Loucy (cell line): ENCODE measurements around the gene PEF1.

Experiments
- H2AFZ ChIP-seq: fragments of 200-600 bp; sonication (generic); 2 replicates; pipeline ENCODE4 v1.6.0; 2016; ENCODE audit warnings: antibody characterized with exemption, mild to moderate bottlenecking, low read length, moderate library complexity
- H3F3A ChIP-seq: fragments of 200-600 bp; 2 replicates; pipeline ENCODE4 v1.6.0; 2016; ENCODE audit warnings: antibody characterized with exemption, low read depth, mild to moderate bottlenecking
- H3K27me3 ChIP-seq: fragments of 200-600 bp; sonication (generic); 2 replicates; pipeline ENCODE4 v1.6.1; 2014; ENCODE audit warnings: low read length, mild to moderate bottlenecking; ENCODE audit not compliant: insufficient read depth, poor library complexity, severe bottlenecking
- H3K36me3 ChIP-seq: fragments of 200-600 bp; sonication (generic); 2 replicates; pipeline ENCODE4 v1.6.1; 2016; ENCODE audit warnings: low read length; ENCODE audit not compliant: insufficient read depth
- H3K4me1 ChIP-seq: fragments of 200-600 bp; sonication (generic); 2 replicates; pipeline ENCODE4 v1.5.1; 2014; ENCODE audit warnings: low read length, mild to moderate bottlenecking; ENCODE audit not compliant: insufficient read depth, poor library complexity, severe bottlenecking
- H3K4me2 ChIP-seq: fragments of 200-600 bp; sonication (generic); 2 replicates; pipeline ENCODE4 v1.6.0; 2014; ENCODE audit warnings: antibody characterized with exemption, low read length, low read depth, mild to moderate bottlenecking; ENCODE audit not compliant: poor library complexity, severe bottlenecking
- H3K4me3 ChIP-seq: fragments of 200-600 bp; sonication (generic); 2 replicates; pipeline ENCODE4 v1.5.1; 2014; ENCODE audit warnings: low read length, mild to moderate bottlenecking, mixed read lengths; ENCODE audit not compliant: poor library complexity, severe bottlenecking
- H3K79me2 ChIP-seq: fragments of 200-600 bp; sonication (generic); 2 replicates; pipeline ENCODE4 v1.6.1; 2014; ENCODE audit warnings: low read length; ENCODE audit not compliant: insufficient read depth
- H3K9ac ChIP-seq: fragments of 200-600 bp; sonication (generic); 2 replicates; pipeline ENCODE4 v1.6.0; 2014; ENCODE audit warnings: mild to moderate bottlenecking, low read depth, low read length, moderate library complexity; ENCODE audit not compliant: poor library complexity, severe bottlenecking
- H3K9me2 ChIP-seq: fragments of 200-600 bp; sonication (generic); replicated peaks from 2 replicates; pipeline ENCODE4 v1.6.1; 2016; ENCODE audit warnings: low read depth, low read length, mixed read lengths
- H3K9me3 ChIP-seq: fragments of 200-600 bp; sonication (generic); 2 replicates; pipeline ENCODE4 v1.6.1; 2014; ENCODE audit warnings: mild to moderate bottlenecking, antibody characterized with exemption, low read length, low read depth; ENCODE audit not compliant: insufficient read depth
- H4K20me1 ChIP-seq: fragments of 200-600 bp; sonication (generic); 2 replicates; pipeline ENCODE4 v1.6.0; 2014; ENCODE audit warnings: antibody characterized with exemption, low read length, mild to moderate bottlenecking; ENCODE audit not compliant: insufficient read depth, poor library complexity, severe bottlenecking
- EZH2phosphoT487 ChIP-seq: fragments of 200-600 bp; IDR thresholded peaks from 2 replicates; pipeline ENCODE4 v1.6.1; 2018; ENCODE audit warnings: antibody characterized with exemption, mild to moderate bottlenecking, moderate library complexity, borderline replicate concordance
- TF ChIP-seq, protein P1 (sequence below): fragments of 200-600 bp; sonication (generic); conservative IDR thresholded peaks from 2 replicates; pipeline ENCODE4 v1.5.1; 2014; ENCODE audit warnings: mild to moderate bottlenecking, antibody characterized with exemption, low read length

The PEF1 gene

DNA sequence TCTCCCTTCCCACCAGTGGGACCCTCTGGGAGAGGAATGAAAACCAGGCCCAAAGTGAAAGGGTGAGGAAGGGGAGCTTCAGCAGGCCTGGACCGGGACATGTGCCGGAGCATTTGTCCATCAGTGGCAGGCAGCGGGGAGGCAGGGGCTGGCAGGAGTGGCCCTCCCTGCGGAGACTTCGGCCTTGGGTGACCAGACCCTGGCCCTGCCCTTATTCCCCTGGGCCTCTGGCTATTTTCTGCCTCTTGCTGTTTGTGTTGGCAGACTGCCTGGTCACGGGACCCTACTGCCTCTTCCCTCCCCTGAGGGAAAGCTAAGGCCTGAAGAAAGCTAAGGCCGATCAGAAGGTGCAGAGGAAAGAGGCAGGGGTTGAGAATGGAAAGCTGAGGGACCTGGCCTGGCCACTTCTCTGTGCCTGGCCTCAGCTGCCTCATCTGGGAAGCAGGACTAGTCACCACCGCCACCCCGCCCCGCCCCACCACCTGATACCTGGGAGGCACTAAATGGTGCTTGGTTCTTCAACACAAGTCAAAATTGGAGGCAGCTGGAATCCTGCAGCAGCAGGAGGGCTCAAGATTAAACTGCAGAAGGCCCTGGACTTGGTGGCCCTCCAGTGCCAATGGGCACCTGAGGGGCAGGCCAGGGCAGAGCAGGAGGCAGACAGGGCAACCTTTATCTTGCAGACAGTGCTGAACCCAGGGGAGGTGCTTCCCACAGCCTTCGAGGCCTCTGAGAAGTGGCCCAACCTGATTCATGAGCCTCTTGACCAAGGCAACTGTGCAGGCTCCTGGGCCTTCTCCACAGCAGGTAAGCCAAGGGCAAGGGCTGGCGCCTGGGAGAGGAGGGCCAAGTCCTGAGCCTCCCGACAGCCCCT, 60.4 kb downstream of the PEF1 start:
- Histone ChIP-seq H3K9me2 (no peaks in the 10 kb centered on the region), H3K4me2 (no peak overlapping the region), H3K4me1 (no peaks in the 10 kb centered on the region), H3K4me3 (no peak overlapping the region), H3K27me3 (no peaks in the 10 kb centered on the region), H2AFZ (no peak overlapping the region), H3K79me2 (no peaks in the 10 kb centered on the region), H3K9me3 (no peaks in the 10 kb centered on the region), H3K36me3 (no peaks in the 10 kb centered on the region), H4K20me1 (no peaks in the 10 kb centered on the region), H3K9ac (no peak overlapping the region), H3F3A (no peaks in the 10 kb centered on the region)
- TF ChIP-seq, protein P1, sequence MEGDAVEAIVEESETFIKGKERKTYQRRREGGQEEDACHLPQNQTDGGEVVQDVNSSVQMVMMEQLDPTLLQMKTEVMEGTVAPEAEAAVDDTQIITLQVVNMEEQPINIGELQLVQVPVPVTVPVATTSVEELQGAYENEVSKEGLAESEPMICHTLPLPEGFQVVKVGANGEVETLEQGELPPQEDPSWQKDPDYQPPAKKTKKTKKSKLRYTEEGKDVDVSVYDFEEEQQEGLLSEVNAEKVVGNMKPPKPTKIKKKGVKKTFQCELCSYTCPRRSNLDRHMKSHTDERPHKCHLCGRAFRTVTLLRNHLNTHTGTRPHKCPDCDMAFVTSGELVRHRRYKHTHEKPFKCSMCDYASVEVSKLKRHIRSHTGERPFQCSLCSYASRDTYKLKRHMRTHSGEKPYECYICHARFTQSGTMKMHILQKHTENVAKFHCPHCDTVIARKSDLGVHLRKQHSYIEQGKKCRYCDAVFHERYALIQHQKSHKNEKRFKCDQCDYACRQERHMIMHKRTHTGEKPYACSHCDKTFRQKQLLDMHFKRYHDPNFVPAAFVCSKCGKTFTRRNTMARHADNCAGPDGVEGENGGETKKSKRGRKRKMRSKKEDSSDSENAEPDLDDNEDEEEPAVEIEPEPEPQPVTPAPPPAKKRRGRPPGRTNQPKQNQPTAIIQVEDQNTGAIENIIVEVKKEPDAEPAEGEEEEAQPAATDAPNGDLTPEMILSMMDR, result no peak
- no peak for TF ChIP-seq EZH2phosphoT487

DNA sequence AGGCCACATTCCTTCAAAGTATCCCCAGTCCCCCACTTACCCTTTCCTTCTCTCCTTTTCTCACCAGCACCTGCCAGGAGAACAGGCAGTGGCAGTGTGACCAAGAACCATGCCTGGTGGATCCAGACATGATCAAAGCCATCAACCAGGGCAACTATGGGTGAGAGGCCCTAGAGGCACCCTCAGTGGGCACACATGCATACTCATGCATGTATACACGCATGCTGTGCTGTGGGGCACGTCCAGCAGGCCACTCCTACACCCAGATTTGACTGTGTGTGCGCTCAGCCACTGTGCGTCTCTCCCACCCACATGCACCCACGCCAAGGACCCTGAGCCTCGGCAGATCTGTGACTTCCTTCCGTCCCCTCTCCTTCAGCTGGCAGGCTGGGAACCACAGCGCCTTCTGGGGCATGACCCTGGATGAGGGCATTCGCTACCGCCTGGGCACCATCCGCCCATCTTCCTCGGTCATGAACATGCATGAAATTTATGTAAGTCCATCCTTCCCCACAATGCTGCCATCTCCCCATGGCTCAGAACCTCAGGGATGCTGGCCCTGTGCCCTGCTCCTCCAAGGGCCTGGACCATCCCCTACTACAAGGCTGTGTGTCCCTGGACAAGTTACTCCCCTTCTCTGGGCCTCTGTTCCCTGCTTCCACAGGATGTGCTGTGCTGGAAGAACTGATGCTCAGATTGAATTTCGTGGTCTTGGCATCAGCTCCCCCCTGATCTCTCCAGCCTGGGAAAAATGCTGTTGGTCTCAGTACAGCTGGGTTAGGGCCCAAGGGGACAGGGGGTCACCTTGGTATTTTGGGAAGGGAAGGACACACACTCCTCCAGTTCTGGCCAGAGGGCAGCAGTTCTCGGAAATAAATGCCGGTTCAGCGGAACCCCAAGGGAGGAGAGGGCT, 61.3 kb downstream of the PEF1 start:
- H2AFZ ChIP-seq, result no peak overlapping the region
- no peaks in the 10 kb centered on the region for H3F3A ChIP-seq
- no peaks in the 10 kb centered on the region for H3K9me2 ChIP-seq
- H3K27me3 ChIP-seq, result no peaks in the 10 kb centered on the region
- no peaks in the 10 kb centered on the region for H3K4me1 ChIP-seq
- H3K4me2 ChIP-seq, result no peak overlapping the region
- no peak for TF ChIP-seq EZH2phosphoT487
- TF ChIP-seq, protein P1, result no peak
- no peaks in the 10 kb centered on the region for H3K9me3 ChIP-seq
- no peak overlapping the region for H3K4me3 ChIP-seq
- no peaks in the 10 kb centered on the region for H3K79me2 ChIP-seq
- no peaks in the 10 kb centered on the region for H4K20me1 ChIP-seq
- no peak overlapping the region for H3K9ac ChIP-seq
- H3K36me3 ChIP-seq, result no peaks in the 10 kb centered on the region

DNA sequence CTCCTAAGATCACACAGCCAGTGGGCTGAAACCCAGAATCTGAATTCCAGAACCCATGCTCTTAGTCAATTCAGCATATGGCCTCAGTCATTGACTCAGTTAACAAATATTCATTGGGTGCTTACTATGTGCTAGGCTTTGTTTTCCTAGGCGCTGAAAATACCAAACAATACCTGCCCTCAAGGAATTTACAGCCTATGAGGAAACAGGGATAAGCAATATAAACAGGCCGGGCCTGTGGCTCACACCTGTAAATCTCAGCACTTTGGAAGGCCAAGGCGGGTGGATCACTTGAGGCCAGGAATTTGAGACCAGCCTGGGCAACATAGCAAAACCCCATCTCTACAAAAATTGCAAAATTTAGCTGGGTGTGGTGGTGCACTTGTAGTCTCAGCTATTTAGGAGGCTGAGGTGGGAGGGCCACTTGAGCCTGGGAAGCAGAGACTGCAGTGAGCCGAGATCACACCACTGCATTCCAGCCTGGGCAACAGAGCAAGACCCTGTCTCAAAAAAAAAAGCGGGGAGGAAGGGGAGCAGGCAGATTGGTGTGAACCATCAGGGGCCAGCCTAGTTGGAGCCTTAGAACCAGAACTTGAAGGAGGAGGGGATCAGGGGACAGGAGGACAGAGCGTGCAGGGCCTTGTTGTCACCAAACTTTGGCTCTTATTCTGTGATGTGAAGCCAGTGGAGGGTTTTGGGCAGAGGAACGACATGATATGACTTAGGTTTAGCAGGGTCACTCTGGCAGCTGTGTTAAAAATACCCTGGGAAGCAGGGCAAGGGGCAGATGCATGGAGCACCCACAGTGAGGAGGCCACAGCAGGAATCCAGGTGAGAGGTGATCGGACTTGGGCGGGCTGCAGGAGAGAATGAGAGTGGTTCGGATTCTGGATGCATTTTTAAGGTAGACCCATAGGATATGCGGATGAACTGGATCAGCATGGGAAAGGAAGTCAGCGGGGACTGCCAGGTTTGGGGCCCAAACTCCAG, 62.6 kb downstream of the PEF1 start:
- no peaks in the 10 kb centered on the region for H3F3A ChIP-seq
- no peaks in the 10 kb centered on the region for H3K36me3 ChIP-seq
- no peaks in the 10 kb centered on the region for H4K20me1 ChIP-seq
- H3K9ac ChIP-seq, result no peak overlapping the region
- no peak for TF ChIP-seq EZH2phosphoT487
- TF ChIP-seq, protein P1, result no peak
- no peaks in the 10 kb centered on the region for H3K9me3 ChIP-seq
- H3K4me2 ChIP-seq, result no peak overlapping the region
- no peaks in the 10 kb centered on the region for H3K9me2 ChIP-seq
- no peak overlapping the region for H3K4me3 ChIP-seq
- H2AFZ ChIP-seq, result no peak overlapping the region
- no peaks in the 10 kb centered on the region for H3K79me2 ChIP-seq
- no peaks in the 10 kb centered on the region for H3K27me3 ChIP-seq
- no peaks in the 10 kb centered on the region for H3K4me1 ChIP-seq
